Measurements from ENCODE around the gene LARP4B. TPM values are rescaled to one million over a fixed set of nuclear protein-coding genes. Genes with fewer than 3 reads are reported as not detected.

Gene LARP4B
- total RNA-seq, 2 experiments from 2014 or later = 33.1 to 40.2 TPM

GRCh38 chr10:797179-797578 is 134.3 kb downstream of the LARP4B start:
- POLR2A ChIA-PET = no interaction called here
- CTCF ChIA-PET = no interaction called here
- TF ChIP-seq, protein P1, sequence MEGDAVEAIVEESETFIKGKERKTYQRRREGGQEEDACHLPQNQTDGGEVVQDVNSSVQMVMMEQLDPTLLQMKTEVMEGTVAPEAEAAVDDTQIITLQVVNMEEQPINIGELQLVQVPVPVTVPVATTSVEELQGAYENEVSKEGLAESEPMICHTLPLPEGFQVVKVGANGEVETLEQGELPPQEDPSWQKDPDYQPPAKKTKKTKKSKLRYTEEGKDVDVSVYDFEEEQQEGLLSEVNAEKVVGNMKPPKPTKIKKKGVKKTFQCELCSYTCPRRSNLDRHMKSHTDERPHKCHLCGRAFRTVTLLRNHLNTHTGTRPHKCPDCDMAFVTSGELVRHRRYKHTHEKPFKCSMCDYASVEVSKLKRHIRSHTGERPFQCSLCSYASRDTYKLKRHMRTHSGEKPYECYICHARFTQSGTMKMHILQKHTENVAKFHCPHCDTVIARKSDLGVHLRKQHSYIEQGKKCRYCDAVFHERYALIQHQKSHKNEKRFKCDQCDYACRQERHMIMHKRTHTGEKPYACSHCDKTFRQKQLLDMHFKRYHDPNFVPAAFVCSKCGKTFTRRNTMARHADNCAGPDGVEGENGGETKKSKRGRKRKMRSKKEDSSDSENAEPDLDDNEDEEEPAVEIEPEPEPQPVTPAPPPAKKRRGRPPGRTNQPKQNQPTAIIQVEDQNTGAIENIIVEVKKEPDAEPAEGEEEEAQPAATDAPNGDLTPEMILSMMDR (IDR thresholded peaks at IDR 0.05) = no peak
- ATAC-seq (ENCODE audit: poor library complexity) = no peak
- Mint-ChIP-seq H3K4me1 (ENCODE audit: low read depth) (no peaks in the 10 kb centered on the region), H3K27me3 (no peaks in the 10 kb centered on the region), H3K27ac (no peak overlapping the region), H3K4me3 (no peak overlapping the region), H3K36me3 (ENCODE audit: low read depth) (peaks cover 21% of the 10 kb centered on the region), H3K9me3 (peaks cover 10% of the 10 kb centered on the region)
- Histone ChIP-seq H3K36me3 (ENCODE audit: insufficient read depth, low read length) (no peaks in the 10 kb centered on the region), H3K9me3 (ENCODE audit: control insufficient read depth in 1 of 2, insufficient read depth in 1 of 2, low read length in 2 of 2) (peaks cover 10 to 19% of the 10 kb centered on the region in 2 experiments), H3K27me3 (ENCODE audit: control insufficient read depth in 1 of 2, insufficient read depth in 2 of 2, low read length in 2 of 2) (no peaks in the 10 kb centered on the region), H3K4me3 (ENCODE audit: low read length) (no peak overlapping the region), H3K27ac (ENCODE audit: low read depth in 1 of 2, low read length in 2 of 2) (no peak overlapping the region), H3K4me1 (ENCODE audit: insufficient read depth, low read length) (no peaks in the 10 kb centered on the region)
- intact Hi-C loops (cut with DNase I, micrococcal nuclease) = no loop called here
- no peak for DNase-seq

DNA sequence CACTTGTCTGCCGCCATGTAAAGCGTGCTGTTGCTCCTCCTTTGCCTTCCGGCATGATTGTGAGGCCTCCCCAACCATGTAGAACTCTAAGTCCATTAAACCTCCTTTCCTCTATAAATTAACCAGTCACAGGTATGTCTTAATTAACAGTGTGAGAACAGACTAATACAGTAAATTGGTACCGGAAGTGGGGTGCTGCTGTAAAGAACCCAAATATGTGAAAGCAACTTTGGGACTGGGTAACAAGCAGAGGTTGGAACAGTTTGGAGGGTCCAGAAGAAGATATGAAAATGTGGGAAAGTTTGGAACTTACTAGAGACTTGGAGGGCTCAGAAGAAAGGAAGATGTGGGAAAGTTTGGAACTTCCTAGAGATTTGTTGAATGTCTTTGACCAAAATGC is 135.3 kb downstream of the LARP4B start:
- Histone ChIP-seq H3K4me1 (ENCODE audit: insufficient read depth, low read length) (no peaks in the 10 kb centered on the region), H3K36me3 (ENCODE audit: insufficient read depth, low read length) (no peaks in the 10 kb centered on the region), H3K27me3 (ENCODE audit: control insufficient read depth in 1 of 2, insufficient read depth in 2 of 2, low read length in 2 of 2) (no peaks in the 10 kb centered on the region), H3K9me3 (ENCODE audit: control insufficient read depth in 1 of 2, insufficient read depth in 1 of 2, low read length in 2 of 2) (peaks cover 10 to 24% of the 10 kb centered on the region in 2 experiments), H3K4me3 (ENCODE audit: low read length) (no peak overlapping the region), H3K27ac (ENCODE audit: low read depth in 1 of 2, low read length in 2 of 2) (no peak overlapping the region)
- no peak overlapping the region for H3K27ac Mint-ChIP-seq
- TF ChIP-seq, protein P1 (IDR thresholded peaks at IDR 0.05) = no peak
- ATAC-seq (ENCODE audit: poor library complexity) = no peak
- no peak for DNase-seq
- intact Hi-C loops (cut with DNase I, micrococcal nuclease) = no loop called here
- ChIA-PET POLR2A (no interaction called here), CTCF (no interaction called here)
- no peaks in the 10 kb centered on the region for H3K27me3 Mint-ChIP-seq
- H3K4me3 Mint-ChIP-seq = no peak overlapping the region
- H3K9me3 Mint-ChIP-seq = peaks cover 10% of the 10 kb centered on the region
- H3K36me3 Mint-ChIP-seq (ENCODE audit: low read depth) = peaks cover 21% of the 10 kb centered on the region
- H3K4me1 Mint-ChIP-seq (ENCODE audit: low read depth) = no peaks in the 10 kb centered on the region

GRCh38 chr10:794382-794956 is 137.0 kb downstream of the LARP4B start:
- no peak overlapping the region for H3K27ac Mint-ChIP-seq
- Histone ChIP-seq H3K27ac (ENCODE audit: low read depth in 1 of 2, low read length in 2 of 2) (no peak overlapping the region), H3K27me3 (ENCODE audit: control insufficient read depth in 1 of 2, insufficient read depth in 2 of 2, low read length in 2 of 2) (no peaks in the 10 kb centered on the region), H3K4me3 (ENCODE audit: low read length) (no peak overlapping the region), H3K36me3 (ENCODE audit: insufficient read depth, low read length) (no peaks in the 10 kb centered on the region), H3K4me1 (ENCODE audit: insufficient read depth, low read length) (no peaks in the 10 kb centered on the region), H3K9me3 (ENCODE audit: control insufficient read depth in 1 of 2, insufficient read depth in 1 of 2, low read length in 2 of 2) (peaks cover 10 to 25% of the 10 kb centered on the region in 2 experiments)
- ChIA-PET CTCF (no interaction called here), POLR2A (no interaction called here)
- no peaks in the 10 kb centered on the region for H3K27me3 Mint-ChIP-seq
- TF ChIP-seq, protein P1 (IDR thresholded peaks at IDR 0.05) = no peak
- no peak for ATAC-seq (ENCODE audit: poor library complexity)
- intact Hi-C loops (cut with DNase I, micrococcal nuclease) = no loop called here
- H3K36me3 Mint-ChIP-seq (ENCODE audit: low read depth) = peaks cover 21% of the 10 kb centered on the region
- H3K4me3 Mint-ChIP-seq = no peak overlapping the region
- H3K4me1 Mint-ChIP-seq (ENCODE audit: low read depth) = no peaks in the 10 kb centered on the region
- DNase-seq = peak in 1 of 14 experiments; percentile 16
- peaks cover 10% of the 10 kb centered on the region for H3K9me3 Mint-ChIP-seq

All from CD4-positive, alpha-beta T cell (primary cell).